HepG2 (cell line): Measurements from ENCODE around the gene LDB2. TPM values are rescaled to one million over a fixed set of nuclear protein-coding genes. Genes with fewer than 3 reads are reported as not detected.
A peak's percentile ranks its signal among the peaks of the same experiment; 100 is the strongest.

Source experiments
- ATAC-seq: fragments of 200-7000 bp; cut with Tn5 transposase; 3 replicates; pipeline ENCODE4 v1.9.1; 2020; ENCODE audit warnings: mild to moderate bottlenecking, moderate library complexity
- BruUV-seq: library from RNA; stranded (reverse); fragments of 400-500 nt; replicated peaks from 2 replicates; lab custom pipeline; 2021; lab: Mats Ljungman, UMichigan
- CTCF ChIA-PET: fragments of 300-600 bp; formaldehyde crosslinking; extraction: SDS; loops from one replicate; lab custom pipeline; 2021; ENCODE audit warnings: low total read pairs, inconsistent platforms, low intra/inter-chr PET ratio; lab: Yijun Ruan, JAX
- POLR2A ChIA-PET: fragments of 350-600 bp; sonication (Branson Sonifier 250); formaldehyde crosslinking; loops from one replicate; lab custom pipeline; 2020; ENCODE audit warnings: antibody characterized with exemption, inconsistent platforms; lab: Yijun Ruan, JAX
- DNase-seq: peaks from one replicate; pipeline ENCODE4 v3.0.0-alpha.2; 2015; ENCODE audit warnings: low spot score
- FAIRE-seq: peaks from 3 replicates; lab custom pipeline; 2011; peaks lifted over from hg19 to GRCh38; lab: Jason Lieb, UNC
- H2AFZ ChIP-seq: one replicate; pipeline ENCODE4 v1.6.1; 2011; ENCODE audit warnings: low read length, inconsistent platforms
- H3K27ac ChIP-seq: fragments of 300-600 bp; 3 replicates; pipeline ENCODE4 v1.8.0; 2011; ENCODE audit warnings: mixed run types, mild to moderate bottlenecking, mixed read lengths, low read length, inconsistent platforms; ENCODE audit not compliant: insufficient read depth; ENCODE audit errors: extremely low read length
- H3K27me3 ChIP-seq, 2 experiments: fragments of 200-600 bp in 1 of 2; 2 replicates in 1 of 2; 3 replicates in 1 of 2; pipeline versions ENCODE4 v1.6.0 to v1.8.0; 2011; ENCODE audit warnings: low read length in 2 of 2, mild to moderate bottlenecking in 2 of 2, moderate library complexity in 2 of 2, inconsistent platforms in 1 of 2; ENCODE audit not compliant: insufficient read depth in 2 of 2, control insufficient read depth in 1 of 2
- H3K36me3 ChIP-seq, 2 experiments: fragments of 200-600 bp in 1 of 2; replicated peaks in 1 of 2; 2 replicates in 1 of 2; 3 replicates in 1 of 2; pipeline versions ENCODE4 v1.5.1 to v1.8.0; 2011; ENCODE audit warnings: low read length in 2 of 2, inconsistent platforms in 1 of 2; ENCODE audit not compliant: insufficient read depth in 2 of 2, control insufficient read depth in 1 of 2
- H3K4me1 ChIP-seq: 2 replicates; pipeline ENCODE4 v1.5.1; 2012; ENCODE audit warnings: low read length, inconsistent platforms; ENCODE audit not compliant: insufficient read depth
- H3K4me2 ChIP-seq: 2 replicates; pipeline ENCODE4 v1.6.0; 2011; ENCODE audit warnings: low read depth, low read length, inconsistent platforms
- H3K4me3 ChIP-seq, 3 experiments: fragments of 200-600 bp in 1 of 3; sonication (generic), shearing (Covaris generic) in 1 of 3; replicated peaks in 1 of 3; 2 replicates each; pipeline ENCODE4 v1.5.1; 2011 to 2016; ENCODE audit warnings: low read length in 3 of 3, inconsistent platforms in 2 of 3, low read depth in 2 of 3, mild to moderate bottlenecking in 2 of 3, control low read depth in 1 of 3, mixed read lengths in 1 of 3; ENCODE audit not compliant: insufficient read depth in 1 of 3
- H3K79me2 ChIP-seq: one replicate; pipeline ENCODE4 v1.6.1; 2011; ENCODE audit warnings: low read length, inconsistent platforms; ENCODE audit not compliant: insufficient read depth
- H3K9ac ChIP-seq: 2 replicates; pipeline ENCODE4 v1.6.0; 2011; ENCODE audit warnings: mild to moderate bottlenecking, low read depth, low read length, inconsistent platforms; ENCODE audit not compliant: insufficient read depth
- H3K9me3 ChIP-seq: 2 replicates; pipeline ENCODE4 v1.5.1; 2012; ENCODE audit warnings: mild to moderate bottlenecking, low read length
- H4K20me1 ChIP-seq: 2 replicates; pipeline ENCODE4 v1.6.0; 2011; ENCODE audit warnings: inconsistent platforms, mild to moderate bottlenecking, low read length, moderate library complexity; ENCODE audit not compliant: insufficient read depth
- CREBL2 ChIP-seq: sonication (generic); formaldehyde crosslinking; IDR thresholded peaks from 2 replicates; pipeline ENCODE4 v1.8.1; 2023; ENCODE audit warnings: missing genetic modification reagents, mild to moderate bottlenecking, borderline replicate concordance
- LCORL ChIP-seq, 2 experiments: fragments of 450-650 bp in 1 of 2; sonication (generic) in 1 of 2; formaldehyde crosslinking in 1 of 2; IDR thresholded peaks; 2 replicates each; pipeline versions ENCODE4 v1.5.0 to v1.6.1; 2017 to 2020; ENCODE audit warnings: antibody characterized with exemption in 1 of 2, missing genetic modification reagents in 1 of 2
- NR2F2 ChIP-seq: IDR thresholded peaks from 2 replicates; pipeline ENCODE4 v1.6.1; 2012; ENCODE audit warnings: low read depth, inconsistent platforms, borderline replicate concordance
- POLR2A ChIP-seq, 2 experiments: IDR thresholded peaks; 2 replicates each; pipeline ENCODE4 v1.6.1; 2011; ENCODE audit warnings: low read depth in 2 of 2, low read length in 2 of 2, mild to moderate bottlenecking in 1 of 2, moderate library complexity in 1 of 2; ENCODE audit not compliant: insufficient read depth in 1 of 2
- RAD51 ChIP-seq: fragments of 450-650 bp; IDR thresholded peaks from 2 replicates; pipeline ENCODE4 v1.6.1; 2016; ENCODE audit warnings: borderline replicate concordance
- RBAK ChIP-seq: sonication (generic); formaldehyde crosslinking; IDR thresholded peaks from 2 replicates; pipeline ENCODE4 v1.5.1; 2020; ENCODE audit warnings: mild to moderate bottlenecking, missing genetic modification reagents
- SMAD3 ChIP-seq: sonication (generic); formaldehyde crosslinking; IDR thresholded peaks from 2 replicates; pipeline ENCODE4 v1.4.0; 2020; ENCODE audit warnings: missing genetic modification reagents
- SNRNP70 ChIP-seq: fragments of 200-400 bp; formaldehyde crosslinking; IDR thresholded peaks from 2 replicates; pipeline ENCODE4 v1.6.1; 2017; ENCODE audit warnings: mild to moderate bottlenecking, low read depth, low read length, moderate library complexity
- SRSF9 ChIP-seq: fragments of 200-400 bp; formaldehyde crosslinking; IDR thresholded peaks from 2 replicates; pipeline ENCODE4 v1.6.1; 2018; ENCODE audit warnings: borderline replicate concordance, mild to moderate bottlenecking, low read depth, low read length; ENCODE audit not compliant: insufficient read depth, poor library complexity, severe bottlenecking
- TFDP1 ChIP-seq: IDR thresholded peaks from 2 replicates; pipeline ENCODE4 v1.6.1; 2016; ENCODE audit warnings: missing compliant biosample characterization, missing genetic modification reagents, borderline replicate concordance
- USF2 ChIP-seq, 2 experiments: sonication (generic) in 1 of 2; formaldehyde crosslinking in 1 of 2; IDR thresholded peaks; 2 replicates each; pipeline versions ENCODE4 v1.5.1 to v1.6.1; 2011 to 2020; ENCODE audit warnings: borderline replicate concordance in 1 of 2, low read depth in 1 of 2, low read length in 1 of 2, mild to moderate bottlenecking in 1 of 2, missing genetic modification reagents in 1 of 2, moderate library complexity in 1 of 2
- ZNF232 ChIP-seq: sonication (generic); formaldehyde crosslinking; IDR thresholded peaks from 2 replicates; pipeline ENCODE4 v1.4.0; 2020; ENCODE audit warnings: missing genetic modification reagents, borderline replicate concordance
- ZNF331 ChIP-seq: sonication (generic); formaldehyde crosslinking; IDR thresholded peaks from 2 replicates; pipeline ENCODE4 v1.4.0; 2020; ENCODE audit warnings: missing genetic modification reagents
- ZZZ3 ChIP-seq: sonication (generic); formaldehyde crosslinking; IDR thresholded peaks from 2 replicates; pipeline ENCODE4 v1.4.0; 2020; ENCODE audit warnings: missing genetic modification reagents, mild to moderate bottlenecking, borderline replicate concordance
- WGBS: methylation state at CpG from one replicate; pipeline ENCODE4 v1.1.6; 2017; ENCODE audit warnings: low lambda C conversion rate; 5-methylcytosine and 5-hydroxymethylcytosine counted together
- in situ Hi-C: cut with HindIII; loops from 2 replicates; pipeline ENCODE4 v1.10.0; 2017; ENCODE audit warnings: low pct_unique_long_range_greater_than_20kb; ENCODE audit not compliant: extremely low pct_ligation_motif_present
- intact Hi-C: fragments of 100-400 bp; cut with micrococcal nuclease; formaldehyde crosslinking; loops from one replicate; pipeline ENCODE4 v1.10.0; 2022; ENCODE audit not compliant: unreplicated experiment
- polyA plus RNA-seq, 8 experiments: library from polyadenylated mRNA; depleted of rRNA in 3 of 8; stranded (reverse) in 7 of 8; unstranded in 1 of 8; fragments of >200 nt; fragmentation: Illumina TruSeq in 4 of 8; extraction: Trizol in 4 of 8; gene quantifications; 2 replicates each; pipeline versions ENCODE4 v1.2.1 to v1.2.3, GENCODE V29; 2011 to 2016; ENCODE audit warnings: low read depth in 4 of 8, missing spikeins in 1 of 8, mixed read lengths in 1 of 8; ENCODE audit not compliant: insufficient read depth in 1 of 8
- total RNA-seq, 5 experiments: library from RNA; depleted of rRNA; stranded (reverse); fragments of >200 nt; fragmentation: Illumina TruSeq; extraction: Trizol; gene quantifications; 2 replicates each; pipeline ENCODE4 v1.2.3, GENCODE V29; 2016; ENCODE audit warnings: low read depth in 1 of 5
- TF ChIP-seq, protein P1 (sequence below): sonication (generic); formaldehyde crosslinking; conservative IDR thresholded peaks from 2 replicates; pipeline ENCODE4 v1.8.1; 2023; ENCODE audit warnings: missing genetic modification reagents
- TF ChIP-seq, protein P2 (sequence below): IDR thresholded peaks from 2 replicates; pipeline ENCODE4 v1.4.0; 2020; ENCODE audit warnings: mild to moderate bottlenecking, missing genetic modification reagents

The LDB2 gene
- total and polyA plus RNA-seq, 2 of the 13 experiments (the other 11 are each of a cell fraction or from before 2014, with no cell fraction given), result not detected

GRCh38 chr4:16596267-16596666 is 302.2 kb downstream of the LDB2 start:
- Histone ChIP-seq H3K27ac (no peak overlapping the region), H2AFZ (no peak overlapping the region), H4K20me1 (no peaks in the 10 kb centered on the region), H3K36me3 (no peaks in the 10 kb centered on the region), H3K4me1 (peaks cover 9% of the 10 kb centered on the region; the same call in 1 of the 2 replicates), H3K9me3 (no peaks in the 10 kb centered on the region), H3K4me3 (no peak overlapping the region), H3K4me2 (no peak overlapping the region), H3K9ac (no peak overlapping the region), H3K79me2 (no peaks in the 10 kb centered on the region), H3K27me3 (peaks cover 0 to 11% of the 10 kb centered on the region in 2 experiments; a peak in 1 of 5 replicates)
- WGBS, result 21% methylated on average over 2 of the region's 2 CpGs
- in situ Hi-C loops (no loop called here), intact Hi-C loops (no loop called here)
- BruUV-seq, result no TSS peak
- DNase-seq, result no peak
- POLR2A ChIA-PET, result no interaction called here
- CTCF ChIA-PET, result no interaction called here
- no peak for ATAC-seq
- FAIRE-seq, result no peak
- no peak for TF ChIP-seq SRSF9
- no peak for TF ChIP-seq POLR2A (IDR thresholded peaks at IDR 0.05; ENCODE audit: insufficient read depth in 1 of 2, low read depth in 2 of 2, low read length in 2 of 2)
- no peak for TF ChIP-seq RBAK (CRISPR knock-in tag)
- no peak for TF ChIP-seq CREBL2 (CRISPR knock-in tag)
- TF ChIP-seq RAD51, result peak; percentile 59; the same call in 1 of the 2 replicates
- TF ChIP-seq LCORL (IDR thresholded peaks at IDR 0.05), result no peak
- TF ChIP-seq LCORL (CRISPR knock-in tag; IDR thresholded peaks at IDR 0.05), result no peak
- no peak for TF ChIP-seq SNRNP70
- no peak for TF ChIP-seq ZNF232 (CRISPR knock-in tag)
- TF ChIP-seq ZNF331 (CRISPR knock-in tag), result no peak
- TF ChIP-seq, protein P1, sequence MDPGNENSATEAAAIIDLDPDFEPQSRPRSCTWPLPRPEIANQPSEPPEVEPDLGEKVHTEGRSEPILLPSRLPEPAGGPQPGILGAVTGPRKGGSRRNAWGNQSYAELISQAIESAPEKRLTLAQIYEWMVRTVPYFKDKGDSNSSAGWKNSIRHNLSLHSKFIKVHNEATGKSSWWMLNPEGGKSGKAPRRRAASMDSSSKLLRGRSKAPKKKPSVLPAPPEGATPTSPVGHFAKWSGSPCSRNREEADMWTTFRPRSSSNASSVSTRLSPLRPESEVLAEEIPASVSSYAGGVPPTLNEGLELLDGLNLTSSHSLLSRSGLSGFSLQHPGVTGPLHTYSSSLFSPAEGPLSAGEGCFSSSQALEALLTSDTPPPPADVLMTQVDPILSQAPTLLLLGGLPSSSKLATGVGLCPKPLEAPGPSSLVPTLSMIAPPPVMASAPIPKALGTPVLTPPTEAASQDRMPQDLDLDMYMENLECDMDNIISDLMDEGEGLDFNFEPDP (CRISPR knock-in tag), result no peak
- TF ChIP-seq ZZZ3 (CRISPR knock-in tag), result no peak
- TF ChIP-seq, protein P2, sequence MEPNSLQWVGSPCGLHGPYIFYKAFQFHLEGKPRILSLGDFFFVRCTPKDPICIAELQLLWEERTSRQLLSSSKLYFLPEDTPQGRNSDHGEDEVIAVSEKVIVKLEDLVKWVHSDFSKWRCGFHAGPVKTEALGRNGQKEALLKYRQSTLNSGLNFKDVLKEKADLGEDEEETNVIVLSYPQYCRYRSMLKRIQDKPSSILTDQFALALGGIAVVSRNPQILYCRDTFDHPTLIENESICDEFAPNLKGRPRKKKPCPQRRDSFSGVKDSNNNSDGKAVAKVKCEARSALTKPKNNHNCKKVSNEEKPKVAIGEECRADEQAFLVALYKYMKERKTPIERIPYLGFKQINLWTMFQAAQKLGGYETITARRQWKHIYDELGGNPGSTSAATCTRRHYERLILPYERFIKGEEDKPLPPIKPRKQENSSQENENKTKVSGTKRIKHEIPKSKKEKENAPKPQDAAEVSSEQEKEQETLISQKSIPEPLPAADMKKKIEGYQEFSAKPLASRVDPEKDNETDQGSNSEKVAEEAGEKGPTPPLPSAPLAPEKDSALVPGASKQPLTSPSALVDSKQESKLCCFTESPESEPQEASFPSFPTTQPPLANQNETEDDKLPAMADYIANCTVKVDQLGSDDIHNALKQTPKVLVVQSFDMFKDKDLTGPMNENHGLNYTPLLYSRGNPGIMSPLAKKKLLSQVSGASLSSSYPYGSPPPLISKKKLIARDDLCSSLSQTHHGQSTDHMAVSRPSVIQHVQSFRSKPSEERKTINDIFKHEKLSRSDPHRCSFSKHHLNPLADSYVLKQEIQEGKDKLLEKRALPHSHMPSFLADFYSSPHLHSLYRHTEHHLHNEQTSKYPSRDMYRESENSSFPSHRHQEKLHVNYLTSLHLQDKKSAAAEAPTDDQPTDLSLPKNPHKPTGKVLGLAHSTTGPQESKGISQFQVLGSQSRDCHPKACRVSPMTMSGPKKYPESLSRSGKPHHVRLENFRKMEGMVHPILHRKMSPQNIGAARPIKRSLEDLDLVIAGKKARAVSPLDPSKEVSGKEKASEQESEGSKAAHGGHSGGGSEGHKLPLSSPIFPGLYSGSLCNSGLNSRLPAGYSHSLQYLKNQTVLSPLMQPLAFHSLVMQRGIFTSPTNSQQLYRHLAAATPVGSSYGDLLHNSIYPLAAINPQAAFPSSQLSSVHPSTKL (CRISPR knock-in tag), result no peak
- no peak for TF ChIP-seq TFDP1 (CRISPR knock-in tag)
- TF ChIP-seq USF2 (IDR thresholded peaks at IDR 0.05; ENCODE audit: low read depth, low read length), result peak; percentile 43
- no peak for TF ChIP-seq USF2 (CRISPR knock-in tag; IDR thresholded peaks at IDR 0.05; ENCODE audit: borderline replicate concordance)
- no peak for TF ChIP-seq NR2F2
- no peak for TF ChIP-seq SMAD3 (CRISPR knock-in tag)
